Parathyroid adenoma (tissue), 2 donors: ENCODE results near the gene AKIRIN2.
A peak's percentile ranks its signal among the peaks of the same experiment; 100 is the strongest.
"Not testable (repeated sequence)": the region's sequence is repeated elsewhere in the genome, so short reads cannot be mapped to it uniquely, and the experiment has no call there.

Experiments used
- H2AFZ ChIP-seq: fragments of 300-600 bp; sonication (generic); one replicate; pipeline ENCODE4 v1.7.0; 2017; ENCODE audit warnings: antibody characterized with exemption, mild to moderate bottlenecking
- H3K27ac ChIP-seq: fragments of 300-600 bp; sonication (generic); one replicate; pipeline ENCODE4 v1.7.0; 2017
- H3K27me3 ChIP-seq: fragments of 300-600 bp; sonication (generic); one replicate; pipeline ENCODE4 v1.7.0; 2017; ENCODE audit warnings: low read length; ENCODE audit not compliant: control insufficient read depth, insufficient read depth
- H3K36me3 ChIP-seq: fragments of 300-600 bp; sonication (generic); one replicate; pipeline ENCODE4 v1.7.0; 2017; ENCODE audit warnings: low read length; ENCODE audit not compliant: control insufficient read depth, insufficient read depth
- H3K4me1 ChIP-seq: fragments of 300-600 bp; sonication (generic); one replicate; pipeline ENCODE4 v1.7.0; 2017; ENCODE audit warnings: control low read depth
- H3K4me2 ChIP-seq: fragments of 300-600 bp; sonication (generic); one replicate; pipeline ENCODE4 v1.7.0; 2017; ENCODE audit warnings: low read length
- H3K4me3 ChIP-seq: fragments of 300-600 bp; sonication (generic); one replicate; pipeline ENCODE4 v1.7.0; 2017; ENCODE audit warnings: low read depth, low read length
- H3K79me2 ChIP-seq: fragments of 300-600 bp; sonication (generic); one replicate; pipeline ENCODE4 v1.7.0; 2017; ENCODE audit warnings: control low read depth
- H3K9ac ChIP-seq: fragments of 300-600 bp; sonication (generic); one replicate; pipeline ENCODE4 v1.7.0; 2017; ENCODE audit warnings: mild to moderate bottlenecking
- H3K9me3 ChIP-seq: fragments of 300-600 bp; sonication (generic); one replicate; pipeline ENCODE4 v1.7.0; 2017; ENCODE audit warnings: low read length; ENCODE audit not compliant: control insufficient read depth
- TF ChIP-seq, protein P1 (sequence below): fragments of 300-600 bp; sonication (generic); IDR thresholded peaks from one replicate; pipeline ENCODE4 v1.7.0; 2017; ENCODE audit warnings: antibody characterized with exemption, mild to moderate bottlenecking
- donor health status: primary hyperparathyroidism.

Gene AKIRIN2

DNA sequence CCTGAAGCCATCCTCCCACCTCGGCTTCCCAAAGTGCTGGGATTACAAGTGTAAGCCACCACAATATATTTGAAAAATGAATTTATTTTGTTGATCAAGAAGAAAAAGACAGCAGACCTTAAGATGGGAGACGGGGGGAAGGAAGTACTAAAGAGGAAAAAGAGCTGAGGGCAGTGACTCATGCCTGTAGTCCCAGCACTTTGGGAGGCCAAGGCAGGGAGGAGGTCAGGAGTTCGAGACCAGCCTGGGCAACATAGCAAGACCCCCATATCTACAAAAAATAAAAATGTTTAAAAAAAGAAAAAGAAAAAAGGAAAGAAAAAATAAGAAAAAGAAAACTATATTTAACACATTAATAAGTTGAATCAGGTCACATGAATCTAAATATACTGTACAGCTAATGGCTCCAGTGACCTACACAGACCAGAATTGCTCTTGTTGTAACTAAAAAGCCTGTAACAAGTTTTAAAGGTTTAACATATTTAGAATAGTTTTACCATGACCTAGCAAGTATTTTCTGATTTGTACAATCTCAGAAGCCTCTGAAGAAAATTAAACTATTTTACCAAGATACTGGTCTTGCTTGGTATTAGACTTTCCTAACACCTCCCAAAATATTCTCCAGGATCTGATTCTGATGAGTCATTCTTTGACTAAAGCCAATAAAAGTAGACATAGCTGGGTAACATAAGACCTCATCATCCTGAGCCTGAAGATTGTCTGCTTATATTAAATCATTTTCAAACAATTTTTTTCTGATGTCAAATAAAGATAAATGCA lies 4.3 kb upstream of the AKIRIN2 start:
- H3K4me2 ChIP-seq: no peak overlapping the region
- no peak overlapping the region for H3K27ac ChIP-seq
- TF ChIP-seq, protein P1, sequence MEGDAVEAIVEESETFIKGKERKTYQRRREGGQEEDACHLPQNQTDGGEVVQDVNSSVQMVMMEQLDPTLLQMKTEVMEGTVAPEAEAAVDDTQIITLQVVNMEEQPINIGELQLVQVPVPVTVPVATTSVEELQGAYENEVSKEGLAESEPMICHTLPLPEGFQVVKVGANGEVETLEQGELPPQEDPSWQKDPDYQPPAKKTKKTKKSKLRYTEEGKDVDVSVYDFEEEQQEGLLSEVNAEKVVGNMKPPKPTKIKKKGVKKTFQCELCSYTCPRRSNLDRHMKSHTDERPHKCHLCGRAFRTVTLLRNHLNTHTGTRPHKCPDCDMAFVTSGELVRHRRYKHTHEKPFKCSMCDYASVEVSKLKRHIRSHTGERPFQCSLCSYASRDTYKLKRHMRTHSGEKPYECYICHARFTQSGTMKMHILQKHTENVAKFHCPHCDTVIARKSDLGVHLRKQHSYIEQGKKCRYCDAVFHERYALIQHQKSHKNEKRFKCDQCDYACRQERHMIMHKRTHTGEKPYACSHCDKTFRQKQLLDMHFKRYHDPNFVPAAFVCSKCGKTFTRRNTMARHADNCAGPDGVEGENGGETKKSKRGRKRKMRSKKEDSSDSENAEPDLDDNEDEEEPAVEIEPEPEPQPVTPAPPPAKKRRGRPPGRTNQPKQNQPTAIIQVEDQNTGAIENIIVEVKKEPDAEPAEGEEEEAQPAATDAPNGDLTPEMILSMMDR: no peak
- H3K4me1 ChIP-seq: no peaks in the 10 kb centered on the region
- no peak overlapping the region for H3K4me3 ChIP-seq
- no peaks in the 10 kb centered on the region for H3K9me3 ChIP-seq
- peaks cover 3% of the 10 kb centered on the region for H3K79me2 ChIP-seq
- H2AFZ ChIP-seq: no peak overlapping the region
- H3K9ac ChIP-seq: no peak overlapping the region
- no peaks in the 10 kb centered on the region for H3K27me3 ChIP-seq
- no peaks in the 10 kb centered on the region for H3K36me3 ChIP-seq

DNA sequence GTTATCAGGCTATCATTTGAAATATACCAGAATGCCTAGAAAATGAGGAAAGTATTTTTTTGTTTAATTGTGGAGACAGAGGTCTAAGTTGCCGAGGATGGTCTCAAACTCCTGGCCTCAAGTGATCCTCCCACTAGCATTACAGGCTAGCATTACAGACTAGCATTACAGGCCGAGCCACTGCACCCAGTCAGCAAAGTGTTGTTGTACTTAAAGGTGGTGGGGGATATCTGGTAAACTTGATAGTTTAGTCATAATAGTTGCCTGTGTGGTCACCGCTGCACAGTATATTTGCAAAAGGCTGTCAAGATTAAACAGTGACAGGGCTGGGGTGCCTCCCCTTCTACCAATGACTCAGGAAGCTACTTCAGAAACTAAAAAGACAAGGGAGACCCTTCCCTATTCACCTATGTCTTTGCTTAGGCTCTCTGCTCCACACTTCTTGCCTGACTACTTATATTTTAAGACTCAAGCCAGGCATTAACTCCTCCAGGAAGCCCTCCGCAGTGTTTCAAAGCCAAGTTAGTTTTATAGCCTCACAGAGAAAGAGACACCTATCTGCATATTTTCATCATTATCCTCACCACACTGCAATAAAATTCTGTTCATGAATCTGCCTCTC lies 3.1 kb upstream of the AKIRIN2 start:
- H3K9ac ChIP-seq: no peak overlapping the region
- no peaks in the 10 kb centered on the region for H3K9me3 ChIP-seq
- peak overlapping the region; percentile 50 for H2AFZ ChIP-seq
- H3K4me2 ChIP-seq: no peak overlapping the region
- no peaks in the 10 kb centered on the region for H3K27me3 ChIP-seq
- peaks cover 8% of the 10 kb centered on the region for H3K79me2 ChIP-seq
- H3K36me3 ChIP-seq: no peaks in the 10 kb centered on the region
- no peaks in the 10 kb centered on the region for H3K4me1 ChIP-seq
- H3K4me3 ChIP-seq: no peak overlapping the region
- no peak overlapping the region for H3K27ac ChIP-seq
- TF ChIP-seq, protein P1: no peak

DNA sequence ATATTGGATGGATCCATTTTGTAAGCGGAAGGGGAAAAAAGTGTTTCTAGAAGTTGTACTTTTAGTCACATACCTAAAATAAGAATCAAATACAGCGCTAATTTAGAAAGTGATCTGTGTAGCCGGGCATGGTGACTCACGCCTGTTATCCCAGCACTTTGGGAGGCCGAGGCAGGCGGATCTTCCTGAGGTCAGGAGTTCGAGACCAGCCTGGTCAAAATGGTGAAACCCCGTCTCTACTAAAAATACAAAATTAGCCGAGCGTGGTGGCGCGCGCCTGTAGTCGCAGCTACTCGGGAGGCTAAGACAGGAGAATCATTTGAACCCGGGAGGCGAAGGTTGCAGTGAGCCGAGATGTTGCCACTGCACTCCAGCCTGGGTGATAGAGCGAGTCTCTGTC lies 1.0 kb upstream of the AKIRIN2 start:
- not testable (repeated sequence) for H3K9ac ChIP-seq
- peak overlapping the region; percentile 72 for H3K4me3 ChIP-seq

DNA sequence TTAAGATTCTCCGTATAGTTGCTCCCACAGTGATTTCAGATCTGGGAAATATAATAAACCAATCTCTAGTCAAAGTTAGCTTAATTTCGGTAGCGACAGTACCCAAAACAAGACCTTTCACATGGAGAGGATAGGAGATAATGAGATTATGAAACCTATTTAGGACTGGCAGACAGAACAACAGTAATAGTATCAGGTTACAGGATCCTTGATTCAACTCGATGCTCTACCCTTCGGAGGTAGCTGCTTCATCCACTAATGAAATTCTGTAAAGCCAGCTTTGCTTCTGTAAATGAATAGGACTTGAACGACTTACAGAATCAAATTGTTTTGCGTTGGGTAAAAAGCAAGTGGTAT lies 534 bp upstream of the AKIRIN2 start:
- Histone ChIP-seq H3K9me3 (no peaks in the 10 kb centered on the region), H3K36me3 (no peaks in the 10 kb centered on the region), H3K9ac (no peak overlapping the region)

More for the DNA sequence above, 1.0 kb upstream of the AKIRIN2 start:
- H3K27me3 ChIP-seq, H3K4me1 ChIP-seq, H3K9me3 ChIP-seq, H3K36me3 ChIP-seq: not testable (repeated sequence)
- H2AFZ ChIP-seq: peak overlapping the region; percentile 91
- peak overlapping the region; percentile 97 for H3K4me2 ChIP-seq
- peaks cover 20% of the 10 kb centered on the region for H3K79me2 ChIP-seq
- H3K27ac ChIP-seq: peak overlapping the region; percentile 90

DNA sequence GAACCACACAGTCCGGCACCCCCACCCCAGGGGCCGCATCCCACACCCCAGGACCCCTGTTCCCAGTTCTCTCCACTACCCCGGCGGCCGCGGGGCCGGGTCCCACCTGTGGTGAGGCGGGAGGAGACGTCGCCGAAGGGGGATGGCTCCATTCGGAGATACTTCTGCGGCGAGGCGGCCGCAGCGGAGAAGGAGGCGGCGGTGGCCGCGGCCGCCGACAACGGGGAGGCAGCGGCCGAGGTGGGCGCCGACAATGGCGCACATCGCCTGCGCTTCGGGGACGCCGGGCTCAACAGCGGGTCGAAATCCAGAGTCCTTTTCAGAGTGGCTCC lies 723 bp downstream of the AKIRIN2 start:
- Histone ChIP-seq H3K27me3 (no peaks in the 10 kb centered on the region), H3K9me3 (no peaks in the 10 kb centered on the region), H3K36me3 (no peaks in the 10 kb centered on the region), H3K4me2 (peak overlapping the region; percentile 84), H3K9ac (peak overlapping the region; percentile 88), H3K79me2 (peaks cover 26% of the 10 kb centered on the region), H3K27ac (peak overlapping the region; percentile 90), H3K4me3 (peak overlapping the region; percentile 72), H3K4me1 (peaks cover 5% of the 10 kb centered on the region), H2AFZ (peak overlapping the region; percentile 91)
- TF ChIP-seq, protein P1: no peak

More for the DNA sequence above, 534 bp upstream of the AKIRIN2 start:
- peaks cover 23% of the 10 kb centered on the region for H3K79me2 ChIP-seq
- peaks cover 5% of the 10 kb centered on the region for H3K4me1 ChIP-seq
- TF ChIP-seq, protein P1: no peak
- peak overlapping the region; percentile 72 for H3K4me3 ChIP-seq
- peak overlapping the region; percentile 97 for H3K4me2 ChIP-seq
- peak overlapping the region; percentile 90 for H3K27ac ChIP-seq
- H2AFZ ChIP-seq: peak overlapping the region; percentile 91
- H3K27me3 ChIP-seq: no peaks in the 10 kb centered on the region
